Activated CD4-positive, alpha-beta T cell treated with anti-CD3 and anti-CD28 coated beads for 24 hours (primary cell): ENCODE data around the gene LCA5.
"Not testable (repeated sequence)": the region's sequence is repeated elsewhere in the genome, so short reads cannot be mapped to it uniquely, and the experiment has no call there.

Experiments used
- DNase-seq, 2 donors: peaks; one replicate each; pipeline ENCODE4 v3.0.0-alpha.2; 2020; ENCODE audit warnings: low read depth in 2 of 2

LCA5 gene

DNA sequence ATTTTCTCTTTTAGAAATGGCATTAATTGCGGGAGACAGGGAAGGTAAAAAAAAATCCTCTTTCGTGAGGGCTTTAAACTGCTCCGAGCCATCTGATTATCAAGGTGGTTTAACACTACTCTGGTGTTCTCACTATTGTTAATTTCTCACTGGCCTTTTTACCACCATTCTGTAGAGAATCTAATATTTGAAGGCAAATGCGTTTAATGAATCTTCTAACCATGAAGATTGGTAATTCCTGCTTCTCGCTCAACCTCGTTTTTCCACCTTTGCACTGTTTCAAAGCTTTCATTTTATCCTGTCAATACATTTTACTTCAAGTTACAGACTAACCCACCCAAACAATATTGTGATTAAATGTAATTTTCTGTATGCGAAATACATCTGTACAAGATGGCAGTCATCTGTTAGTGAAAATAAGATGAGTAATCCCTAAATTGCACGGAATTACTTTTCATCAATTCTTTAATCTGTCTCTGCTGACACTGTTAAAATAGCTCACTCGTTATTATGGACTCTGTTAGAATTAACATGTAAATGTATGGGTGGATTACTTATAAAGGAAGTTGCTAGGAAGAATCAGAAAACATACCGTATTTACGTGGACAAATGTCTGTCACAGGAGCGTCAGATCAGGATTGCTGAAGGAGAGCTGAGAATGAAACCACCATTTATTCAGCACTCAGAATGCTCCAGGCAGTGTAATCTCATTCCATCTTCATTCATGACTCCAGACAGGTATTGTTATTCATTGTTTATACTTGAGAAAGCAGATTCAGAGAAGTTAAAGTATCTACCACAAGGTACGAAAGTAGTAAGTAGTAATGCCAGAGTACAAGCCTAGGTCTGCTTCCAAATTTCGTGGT lies 1.1 kb upstream of the LCA5 start:
- no peak for DNase-seq

DNA sequence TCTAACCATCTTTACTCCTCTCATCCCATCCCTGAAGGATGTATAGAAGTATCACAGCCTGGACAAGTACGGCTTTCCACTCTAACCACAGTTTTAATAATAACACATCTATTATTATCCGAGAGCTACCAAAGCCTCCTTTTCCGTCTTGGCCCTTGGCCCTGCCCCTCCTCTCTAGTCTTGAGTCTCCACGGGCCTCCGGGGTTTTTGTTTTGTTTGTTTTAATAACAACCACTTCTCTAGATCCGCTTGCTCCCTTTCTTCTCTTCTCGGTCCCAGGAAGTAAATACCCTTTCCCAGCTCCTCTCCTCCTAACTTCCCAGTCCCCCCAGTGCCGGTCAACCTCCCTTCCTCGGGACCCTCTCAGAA lies 661 bp downstream of the LCA5 start:
- no peak for DNase-seq

DNA sequence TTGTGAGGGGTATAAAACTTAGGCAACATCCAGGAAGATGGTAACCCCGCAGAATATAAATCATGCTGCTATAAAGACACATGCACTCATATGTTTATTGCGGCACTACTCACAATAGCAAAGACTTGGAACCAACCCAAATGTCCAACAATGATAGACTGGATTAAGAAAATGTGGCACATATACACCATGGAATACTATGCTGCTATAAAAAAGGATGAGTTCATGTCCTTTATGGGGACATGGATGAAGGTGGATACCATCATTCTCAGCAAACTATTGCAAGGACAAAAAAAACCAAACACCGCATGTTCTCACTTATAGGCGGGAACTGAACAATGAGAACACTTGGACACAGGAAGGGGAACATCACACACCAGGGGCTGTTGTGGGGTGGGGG lies 7.7 kb downstream of the LCA5 start:
- not testable (repeated sequence) for DNase-seq

DNA sequence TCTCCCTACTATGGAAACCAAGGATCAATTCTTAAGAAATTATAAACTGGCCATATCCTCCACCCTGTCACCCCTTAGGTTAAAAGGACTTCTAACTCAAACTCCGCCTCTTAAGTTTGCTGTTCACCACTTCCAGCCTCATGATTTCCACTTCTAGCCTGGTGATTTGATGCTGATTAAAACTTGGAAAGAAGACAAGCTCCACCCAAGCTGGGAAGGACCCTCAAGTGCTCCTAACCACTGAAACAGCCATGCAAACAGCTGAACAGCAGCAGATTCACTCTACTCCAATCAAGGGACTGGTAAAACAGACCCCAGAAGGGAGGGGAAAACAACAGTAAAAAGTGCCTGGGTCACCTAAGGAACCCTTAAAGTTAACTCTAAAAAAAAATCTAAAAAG lies 10.3 kb downstream of the LCA5 start:
- DNase-seq, result no peak

GRCh38 chr6:79525272-79526100 lies 11.7 kb downstream of the LCA5 start:
- DNase-seq, result no peak

GRCh38 chr6:79524065-79524464 lies 13.2 kb downstream of the LCA5 start:
- DNase-seq, result no peak

DNA sequence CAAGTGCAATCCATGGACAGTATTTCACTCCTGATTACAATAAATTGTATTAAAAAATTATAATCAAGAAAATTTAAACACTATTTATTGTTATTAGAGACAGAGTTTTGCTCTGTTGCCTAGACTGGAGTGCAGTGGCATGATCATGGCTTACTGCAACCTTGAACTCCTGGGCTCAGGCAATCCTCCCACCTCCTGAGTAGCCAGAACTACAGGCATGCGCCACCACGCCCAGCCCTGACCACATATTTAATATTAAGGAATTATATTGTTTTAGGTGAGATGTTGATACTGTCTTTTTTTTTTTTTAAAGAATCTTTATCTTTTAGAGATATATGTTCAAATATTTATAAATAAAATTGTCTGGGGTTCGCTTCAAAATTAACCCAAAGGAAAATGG lies 14.6 kb downstream of the LCA5 start:
- no peak for DNase-seq

GRCh38 chr6:79520534-79520933 lies 16.7 kb downstream of the LCA5 start:
- no peak for DNase-seq

DNA sequence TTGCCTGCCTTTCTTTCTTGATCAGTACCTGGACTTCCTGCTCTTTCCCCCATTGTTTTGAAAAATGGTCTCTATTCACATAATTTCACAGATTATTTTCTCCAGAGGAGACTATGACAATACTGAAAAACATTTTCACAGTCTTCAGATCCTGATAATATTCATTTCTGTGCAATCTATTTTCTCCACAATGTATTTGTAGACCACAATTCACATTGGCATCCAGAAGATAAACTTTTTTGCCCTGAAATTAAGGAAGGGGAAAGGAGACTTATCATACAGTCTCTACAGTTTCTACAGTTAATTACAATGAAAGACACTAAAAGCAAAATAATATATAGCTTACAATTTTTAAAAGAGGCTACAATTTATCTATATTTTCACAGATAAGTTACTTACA lies 18.4 kb downstream of the LCA5 start:
- no peak for DNase-seq

DNA sequence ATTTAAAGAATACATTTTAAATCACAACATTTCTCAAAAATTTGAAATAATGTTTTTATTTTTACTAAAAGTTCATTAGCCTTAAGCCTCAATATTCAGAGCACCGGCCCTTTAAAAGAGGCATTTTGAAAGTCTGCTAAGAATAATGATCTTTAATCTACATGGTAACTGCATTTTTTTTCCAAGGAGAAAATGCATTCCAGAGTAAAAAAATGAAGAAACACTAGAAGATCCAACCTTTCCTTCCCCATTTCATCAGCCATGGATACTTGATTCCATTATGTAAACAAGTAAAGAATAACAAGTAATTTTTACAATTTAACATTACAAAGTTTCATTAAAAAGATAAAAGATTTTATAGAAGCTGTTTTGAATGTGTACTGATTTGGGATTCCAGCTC lies 21.8 kb downstream of the LCA5 start:
- no peak for DNase-seq

GRCh38 chr6:79513111-79513510 lies 24.1 kb downstream of the LCA5 start:
- no peak for DNase-seq

DNA sequence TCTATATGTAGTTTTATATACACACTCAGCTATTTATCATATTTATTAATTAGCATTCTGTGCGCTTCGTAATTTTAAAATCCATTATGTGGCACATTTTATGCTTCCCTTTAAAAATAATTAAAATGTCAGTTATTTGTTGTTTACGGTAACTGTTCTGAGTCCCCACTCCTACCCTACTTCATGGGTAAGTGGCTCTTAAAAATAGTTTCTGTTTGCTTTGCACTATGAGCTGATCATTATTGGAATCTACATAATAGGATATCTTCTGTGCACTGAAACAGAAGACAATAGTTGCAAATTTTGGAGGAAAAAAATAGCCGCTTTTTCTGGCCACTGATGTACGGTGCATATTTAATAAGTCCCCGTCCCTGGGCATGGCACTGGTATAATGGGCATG lies 25.2 kb downstream of the LCA5 start:
- no peak for DNase-seq

GRCh38 chr6:79510707-79511106 lies 26.5 kb downstream of the LCA5 start:
- DNase-seq, result no peak

- DNase-seq, result no peak
These were observed 31.0 kb downstream of the LCA5 start for GRCh38 chr6:79506251-79506650.

- DNase-seq, result no peak
These were observed 32.9 kb downstream of the LCA5 start for GRCh38 chr6:79504372-79504771.

- no peak for DNase-seq
These were observed 38.4 kb downstream of the LCA5 start for GRCh38 chr6:79498842-79499241.

- DNase-seq, result no peak
These were observed 42.0 kb downstream of the LCA5 start for GRCh38 chr6:79495246-79495645.

DNA sequence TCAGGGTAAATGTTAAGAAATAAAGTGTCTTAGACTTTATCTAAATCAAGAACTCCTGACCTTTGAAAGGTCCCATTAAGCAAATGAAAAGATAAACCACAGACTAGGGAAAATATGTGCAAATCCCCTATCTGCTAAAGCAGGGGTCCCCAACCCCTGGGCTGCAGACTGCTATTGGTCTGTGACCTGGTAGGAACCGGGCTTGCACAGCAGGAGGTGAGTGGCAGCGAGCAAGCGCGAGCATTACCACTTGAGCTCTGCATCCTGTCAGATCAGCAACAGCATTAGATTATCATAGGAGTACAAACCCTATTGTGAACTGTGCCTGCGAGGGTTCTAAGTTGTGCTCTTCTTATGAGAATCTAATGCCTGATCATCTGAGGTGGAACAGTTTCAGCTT lies 42.4 kb downstream of the LCA5 start:
- DNase-seq, result no peak

DNA sequence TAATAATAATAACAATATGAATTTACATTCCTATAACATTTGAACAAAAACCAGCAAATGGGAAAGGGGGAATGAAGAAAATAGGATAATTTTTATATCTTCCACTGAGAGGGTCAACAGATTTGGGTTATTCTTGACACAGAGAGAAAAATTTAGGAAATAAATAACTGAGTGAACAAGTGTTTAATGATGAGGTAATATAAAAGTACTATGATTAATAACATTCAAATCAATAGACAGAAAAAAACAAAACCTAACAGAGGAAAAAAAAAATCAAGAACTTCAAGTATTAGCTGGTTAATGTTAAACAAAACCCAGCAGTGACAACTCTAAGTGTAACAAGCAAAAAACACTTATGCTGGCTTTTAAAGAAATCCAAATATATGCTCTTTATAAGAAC lies 66.5 kb downstream of the LCA5 start:
- DNase-seq, result no peak

GRCh38 chr6:79469376-79470246 lies 67.6 kb downstream of the LCA5 start:
- no peak for DNase-seq

GRCh38 chr6:79468587-79468986 lies 68.6 kb downstream of the LCA5 start:
- no peak for DNase-seq

GRCh38 chr6:79468116-79468515 lies 69.1 kb downstream of the LCA5 start:
- DNase-seq, result no peak
